ENCODE results near the gene RASD2.

GRCh38 chr22:35537232-35537631 is 3.4 kb upstream of the RASD2 start:
- TF ChIP-seq CTCF (IDR thresholded peaks at IDR 0.05) (no peak), POLR2A (IDR thresholded peaks at IDR 0.05) (no peak)
